ENCODE data around the gene PYROXD2.
"Not testable (repeated sequence)": the region's sequence is repeated elsewhere in the genome, so short reads cannot be mapped to it uniquely, and the experiment has no call there.

Gene PYROXD2

DNA sequence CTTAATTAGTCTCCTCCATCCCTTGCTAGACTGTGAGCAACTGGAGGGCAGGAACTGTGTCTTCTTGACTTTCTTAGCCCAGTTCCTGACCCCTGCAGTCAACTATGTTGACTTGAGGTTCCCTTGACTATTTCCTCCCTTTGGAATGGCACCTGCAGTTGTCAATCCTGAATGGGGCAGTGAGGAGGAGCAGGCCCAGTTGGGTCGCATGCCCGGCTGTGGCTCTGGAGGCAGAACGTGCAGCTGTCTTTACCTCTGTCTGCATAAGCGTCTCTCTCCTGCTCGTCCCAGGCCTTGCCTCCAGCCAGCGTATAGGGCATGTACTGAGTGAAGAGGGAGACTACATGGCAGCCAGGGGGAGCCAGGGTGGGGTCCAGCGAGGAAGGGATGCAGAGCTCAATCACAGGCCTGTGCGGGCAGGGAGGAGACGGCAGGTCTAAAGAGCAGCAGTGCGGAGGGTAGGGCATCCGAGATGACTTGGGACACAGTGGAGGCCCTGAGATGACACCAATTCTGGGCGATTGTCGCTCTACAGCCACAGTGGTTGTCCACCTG lies 26.8 kb downstream of the PYROXD2 start:
- no peak for DNase-seq (ENCODE audit: low spot score)
- in situ Hi-C loops (cut with MboI; ENCODE audit: low pct_unique_long_range_greater_than_20kb, low sequenced_read_pairs, unreplicated experiment): no loop called here
- TF ChIP-seq, protein P1, sequence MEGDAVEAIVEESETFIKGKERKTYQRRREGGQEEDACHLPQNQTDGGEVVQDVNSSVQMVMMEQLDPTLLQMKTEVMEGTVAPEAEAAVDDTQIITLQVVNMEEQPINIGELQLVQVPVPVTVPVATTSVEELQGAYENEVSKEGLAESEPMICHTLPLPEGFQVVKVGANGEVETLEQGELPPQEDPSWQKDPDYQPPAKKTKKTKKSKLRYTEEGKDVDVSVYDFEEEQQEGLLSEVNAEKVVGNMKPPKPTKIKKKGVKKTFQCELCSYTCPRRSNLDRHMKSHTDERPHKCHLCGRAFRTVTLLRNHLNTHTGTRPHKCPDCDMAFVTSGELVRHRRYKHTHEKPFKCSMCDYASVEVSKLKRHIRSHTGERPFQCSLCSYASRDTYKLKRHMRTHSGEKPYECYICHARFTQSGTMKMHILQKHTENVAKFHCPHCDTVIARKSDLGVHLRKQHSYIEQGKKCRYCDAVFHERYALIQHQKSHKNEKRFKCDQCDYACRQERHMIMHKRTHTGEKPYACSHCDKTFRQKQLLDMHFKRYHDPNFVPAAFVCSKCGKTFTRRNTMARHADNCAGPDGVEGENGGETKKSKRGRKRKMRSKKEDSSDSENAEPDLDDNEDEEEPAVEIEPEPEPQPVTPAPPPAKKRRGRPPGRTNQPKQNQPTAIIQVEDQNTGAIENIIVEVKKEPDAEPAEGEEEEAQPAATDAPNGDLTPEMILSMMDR (IDR thresholded peaks at IDR 0.05; ENCODE audit: extremely low read depth, insufficient read depth, missing control alignments): no peak

DNA sequence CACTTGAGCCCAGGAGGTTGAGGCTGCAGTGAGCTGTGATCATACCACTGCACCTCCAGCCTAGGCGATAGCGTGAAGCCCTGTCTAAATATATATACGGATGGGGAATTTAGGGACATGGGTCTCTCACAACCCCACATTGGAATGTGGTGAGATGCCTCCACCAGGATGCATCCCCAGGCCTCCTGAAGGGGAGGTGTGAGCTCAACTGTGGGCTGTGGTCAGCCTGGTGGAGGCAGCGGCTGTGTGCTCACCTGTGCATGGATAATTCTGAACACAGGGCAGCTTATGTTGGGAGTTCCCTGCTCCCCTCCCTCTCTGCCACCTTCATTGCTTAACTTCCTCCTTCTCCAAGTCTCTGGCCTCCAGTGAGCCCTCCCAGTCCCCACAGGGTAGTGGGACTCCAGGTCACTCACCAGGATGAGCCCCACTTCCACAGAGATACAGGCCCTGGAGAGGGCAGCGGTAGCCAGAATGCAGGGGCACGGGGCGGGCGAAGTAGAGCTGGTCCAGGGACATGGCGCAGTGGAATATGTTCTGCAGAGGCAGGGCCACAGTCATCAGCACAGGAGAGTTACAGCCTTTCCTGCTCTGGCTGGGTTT lies 30.4 kb downstream of the PYROXD2 start:
- TF ChIP-seq, protein P1 (IDR thresholded peaks at IDR 0.05; ENCODE audit: extremely low read depth, insufficient read depth, missing control alignments): no peak
- in situ Hi-C loops (cut with MboI; ENCODE audit: low pct_unique_long_range_greater_than_20kb, low sequenced_read_pairs, unreplicated experiment): no loop called here
- DNase-seq (ENCODE audit: low spot score): no peak

DNA sequence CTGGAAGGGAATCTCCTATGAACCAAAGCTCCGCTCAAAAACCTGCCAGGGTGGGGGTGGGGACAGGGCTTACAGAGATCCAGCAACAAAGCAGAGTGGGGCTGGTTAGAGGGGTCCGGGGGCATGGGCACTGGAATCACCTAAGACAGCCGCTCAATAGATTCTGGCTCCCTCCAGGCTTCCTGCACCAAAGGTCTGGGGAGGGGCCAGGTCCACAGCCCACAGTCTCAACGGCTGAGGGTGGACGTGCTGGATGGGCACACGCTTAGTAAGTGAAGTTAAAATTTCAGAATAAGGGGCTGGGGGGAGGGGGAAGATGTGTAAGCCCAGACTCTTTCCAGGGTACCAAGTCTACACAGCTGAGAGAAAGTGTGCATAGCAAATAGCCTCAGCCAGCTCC lies 31.1 kb downstream of the PYROXD2 start:
- DNase-seq (ENCODE audit: low spot score): no peak
- TF ChIP-seq, protein P1 (IDR thresholded peaks at IDR 0.05; ENCODE audit: extremely low read depth, insufficient read depth, missing control alignments): no peak
- in situ Hi-C loops (cut with MboI; ENCODE audit: low pct_unique_long_range_greater_than_20kb, low sequenced_read_pairs, unreplicated experiment): no loop called here

DNA sequence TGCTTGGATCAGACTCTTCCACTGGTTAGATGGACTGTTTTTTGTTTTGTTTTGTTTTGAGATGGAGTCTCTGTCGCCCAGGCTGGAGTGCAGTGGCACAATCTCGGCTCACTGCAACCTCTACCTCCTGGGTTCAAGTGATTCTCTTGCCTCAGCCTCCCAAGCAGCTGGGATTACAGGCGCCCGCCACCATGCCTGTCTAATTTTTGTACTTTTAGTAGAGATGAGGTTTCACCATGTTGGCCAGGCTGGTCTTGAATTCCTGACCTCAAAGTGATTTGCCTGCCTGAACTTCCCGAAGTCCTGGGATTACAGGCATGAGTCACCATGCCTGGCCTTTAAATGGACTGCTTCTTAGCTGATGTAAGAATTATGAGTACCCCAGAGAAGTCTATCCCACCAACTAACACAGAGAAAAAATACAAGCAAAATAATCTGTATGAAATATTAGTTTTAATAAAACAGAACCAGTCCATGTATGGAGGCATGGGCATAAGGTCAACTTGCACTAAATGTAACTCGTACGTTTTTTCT lies 31.8 kb downstream of the PYROXD2 start:
- in situ Hi-C loops (cut with MboI; ENCODE audit: low pct_unique_long_range_greater_than_20kb, low sequenced_read_pairs, unreplicated experiment); DNase-seq (ENCODE audit: low spot score): not testable (repeated sequence)

DNA sequence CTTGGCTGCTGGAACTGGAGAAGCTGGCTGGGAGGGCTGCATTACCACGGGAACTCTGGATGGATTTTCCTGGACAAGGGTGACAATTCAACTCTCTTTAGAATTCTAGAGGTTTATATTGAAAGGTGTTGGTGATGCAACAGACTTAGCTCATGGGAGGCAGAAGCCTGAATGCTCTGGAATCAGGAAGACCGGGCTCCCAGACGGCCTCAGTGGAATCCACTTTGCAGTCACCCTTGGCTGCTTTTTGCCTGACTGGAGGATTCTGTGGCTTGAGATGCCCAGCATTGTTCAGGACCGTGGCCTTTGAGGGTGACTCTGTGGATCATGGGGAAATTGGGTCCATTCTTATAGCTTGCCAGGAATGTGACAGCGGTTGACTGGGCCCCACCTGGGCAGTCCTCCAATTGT lies 32.3 kb downstream of the PYROXD2 start:
- TF ChIP-seq, protein P1 (IDR thresholded peaks at IDR 0.05; ENCODE audit: extremely low read depth, insufficient read depth, missing control alignments): no peak
- in situ Hi-C loops (cut with MboI; ENCODE audit: low pct_unique_long_range_greater_than_20kb, low sequenced_read_pairs, unreplicated experiment): no loop called here
- no peak for DNase-seq (ENCODE audit: low spot score)

DNA sequence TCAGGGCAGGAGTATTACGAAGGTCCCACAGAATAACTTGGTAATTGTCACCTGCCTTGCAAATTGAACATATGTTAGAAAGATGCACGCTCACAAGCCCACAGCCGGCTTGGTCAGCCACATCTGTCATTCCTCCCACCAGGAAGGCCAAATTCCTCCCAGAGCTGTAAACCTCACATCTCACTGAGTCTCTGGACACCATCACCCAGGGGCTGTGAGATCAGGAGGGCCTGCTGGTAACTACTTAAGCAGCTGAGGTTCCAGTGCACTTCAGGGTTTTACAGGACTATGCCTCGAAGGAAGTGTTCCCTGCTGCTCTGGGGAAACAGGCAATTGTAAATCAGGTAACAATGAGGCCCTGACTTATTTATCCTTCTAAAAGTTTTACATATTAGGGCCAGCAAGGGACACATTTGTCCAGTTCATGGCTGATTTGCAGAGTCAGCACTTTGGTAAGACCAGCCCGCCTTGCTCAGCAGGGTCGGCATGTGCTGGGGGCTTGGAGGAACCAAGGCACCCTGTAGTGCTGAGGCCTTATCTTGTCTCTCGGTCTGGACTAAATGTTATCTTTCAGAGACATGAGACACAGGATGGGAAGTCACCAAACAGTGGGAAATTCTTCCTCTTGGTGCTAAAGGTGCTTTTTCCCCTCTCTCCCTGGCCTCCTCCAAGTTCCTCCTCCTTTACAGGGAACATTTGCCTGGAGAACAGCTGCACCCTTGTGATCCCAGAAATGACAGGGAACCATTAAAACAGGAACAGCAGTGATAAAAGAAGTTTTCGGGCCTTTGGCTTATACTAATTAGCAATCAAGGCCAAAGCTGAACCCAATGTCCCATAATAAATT lies 34.3 kb downstream of the PYROXD2 start:
- DNase-seq (ENCODE audit: low spot score): no peak

More for the DNA sequence above, 34.3 kb downstream of the PYROXD2 start:
- TF ChIP-seq, protein P1 (IDR thresholded peaks at IDR 0.05; ENCODE audit: extremely low read depth, insufficient read depth, missing control alignments): no peak
- in situ Hi-C loops (cut with MboI; ENCODE audit: low pct_unique_long_range_greater_than_20kb, low sequenced_read_pairs, unreplicated experiment): no loop called here
